Epidermal melanocyte (primary cell): Measurements from ENCODE around the gene C3orf33.

Source experiments
- DNase-seq: peaks from one replicate; pipeline ENCODE4 v3.0.0; 2011; ENCODE audit warnings: low spot score; ENCODE audit not compliant: insufficient read length

Gene C3orf33

GRCh38 chr3:155785662-155786295, 20.3 kb downstream of the C3orf33 start:
- no peak for DNase-seq

GRCh38 chr3:155782390-155782953, 23.6 kb downstream of the C3orf33 start:
- DNase-seq = no peak

GRCh38 chr3:155780291-155780690, 25.8 kb downstream of the C3orf33 start:
- DNase-seq = no peak

- peak; percentile 22 for DNase-seq
Observed at GRCh38 chr3:155778462-155778861, 27.6 kb downstream of the C3orf33 start.

- no peak for DNase-seq
Observed at GRCh38 chr3:155772801-155773200, 33.3 kb downstream of the C3orf33 start.

GRCh38 chr3:155771126-155771525, 35.0 kb downstream of the C3orf33 start:
- DNase-seq = no peak

- no peak for DNase-seq
Observed at GRCh38 chr3:155766206-155766605, 39.9 kb downstream of the C3orf33 start.

GRCh38 chr3:155763870-155764463, 42.1 kb downstream of the C3orf33 start:
- DNase-seq = no peak

- no peak for DNase-seq
Observed at GRCh38 chr3:155760653-155761052, 45.4 kb downstream of the C3orf33 start.

- DNase-seq = no peak
Observed at GRCh38 chr3:155757577-155757976, 48.5 kb downstream of the C3orf33 start.

GRCh38 chr3:155753038-155753639, 52.9 kb downstream of the C3orf33 start:
- DNase-seq = no peak

GRCh38 chr3:155748611-155749365, 57.3 kb downstream of the C3orf33 start:
- no peak for DNase-seq

GRCh38 chr3:155747946-155748290, 58.2 kb downstream of the C3orf33 start:
- DNase-seq = no peak

- DNase-seq = no peak
Observed at GRCh38 chr3:155747286-155747945, 58.7 kb downstream of the C3orf33 start.

GRCh38 chr3:155746703-155747102, 59.4 kb downstream of the C3orf33 start:
- no peak for DNase-seq

- no peak for DNase-seq
Observed at GRCh38 chr3:155745795-155746550, 60.1 kb downstream of the C3orf33 start.

- DNase-seq = peak; percentile 50
Observed at GRCh38 chr3:155744626-155745324, 61.3 kb downstream of the C3orf33 start, which contains the start of gene PLCH1. TSS of gene PLCH1 (minus strand) at chr3:155745071. CDS start at chr3:155704224, 40,847 bp downstream.

- DNase-seq = no peak
Observed at GRCh38 chr3:155744010-155744625, 62.0 kb downstream of the C3orf33 start.

GRCh38 chr3:155743606-155744005, 62.5 kb downstream of the C3orf33 start:
- no peak for DNase-seq
